ENCODE data around the gene ERGIC1.

DNA sequence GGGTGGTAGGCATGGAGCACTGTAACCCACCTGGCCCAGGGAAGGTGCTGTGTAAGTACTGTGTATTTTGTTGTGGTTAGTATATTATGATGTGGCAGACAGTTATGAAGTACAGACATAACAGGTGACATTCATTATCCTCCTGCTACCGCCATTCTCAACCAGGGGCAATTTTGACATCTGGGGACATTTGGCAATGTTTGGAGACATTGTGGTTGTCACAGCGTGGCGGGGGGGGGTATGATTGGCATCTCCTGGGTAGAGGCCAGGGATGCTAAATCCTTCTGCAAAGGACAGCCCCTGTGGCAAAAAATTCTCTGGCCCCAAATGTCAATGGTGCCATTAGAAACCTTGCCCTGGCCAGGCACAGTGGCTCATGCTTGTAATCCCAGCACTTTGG, 115.4 kb downstream of the ERGIC1 start:
- TF ChIP-seq CTCF (conservative IDR thresholded peaks at IDR 0.05; ENCODE audit: low read depth in 2 of 2): no peak
- no peak for TF ChIP-seq REST (IDR thresholded peaks at IDR 0.05; ENCODE audit: unreplicated experiment)
- no peak for TF ChIP-seq POLR2AphosphoS5 (IDR thresholded peaks at IDR 0.05; ENCODE audit: low read depth)
- no peak for TF ChIP-seq EZH2phosphoT487 (IDR thresholded peaks at IDR 0.05; ENCODE audit: unreplicated experiment)
- TF ChIP-seq JUNB (IDR thresholded peaks at IDR 0.05; ENCODE audit: unreplicated experiment): no peak
- TF ChIP-seq EZH2 (IDR thresholded peaks at IDR 0.05; ENCODE audit: low read depth, unreplicated experiment): no peak
- TF ChIP-seq CREB1 (CRISPR knock-in tag; IDR thresholded peaks at IDR 0.05; ENCODE audit: low read depth): no peak
